MM.1S (cell line): ENCODE measurements around the gene ACKR2.
"Not testable (repeated sequence)": the region's sequence is repeated elsewhere in the genome, so short reads cannot be mapped to it uniquely, and the experiment has no call there.

Source experiments
- EZH2 ChIP-seq: fragments of 300-600 bp; sonication (generic); optimal IDR thresholded peaks from 2 replicates; pipeline ENCODE3; 2017; ENCODE audit warnings: low read depth, mild to moderate bottlenecking, antibody characterized with exemption, low read length, mixed read lengths
- TF ChIP-seq, protein P1 (sequence below): fragments of 300-600 bp; sonication (generic); IDR thresholded peaks from 2 replicates; pipeline ENCODE4 v1.5.1; 2016; ENCODE audit warnings: antibody characterized with exemption, low read length, mixed read lengths

DNA sequence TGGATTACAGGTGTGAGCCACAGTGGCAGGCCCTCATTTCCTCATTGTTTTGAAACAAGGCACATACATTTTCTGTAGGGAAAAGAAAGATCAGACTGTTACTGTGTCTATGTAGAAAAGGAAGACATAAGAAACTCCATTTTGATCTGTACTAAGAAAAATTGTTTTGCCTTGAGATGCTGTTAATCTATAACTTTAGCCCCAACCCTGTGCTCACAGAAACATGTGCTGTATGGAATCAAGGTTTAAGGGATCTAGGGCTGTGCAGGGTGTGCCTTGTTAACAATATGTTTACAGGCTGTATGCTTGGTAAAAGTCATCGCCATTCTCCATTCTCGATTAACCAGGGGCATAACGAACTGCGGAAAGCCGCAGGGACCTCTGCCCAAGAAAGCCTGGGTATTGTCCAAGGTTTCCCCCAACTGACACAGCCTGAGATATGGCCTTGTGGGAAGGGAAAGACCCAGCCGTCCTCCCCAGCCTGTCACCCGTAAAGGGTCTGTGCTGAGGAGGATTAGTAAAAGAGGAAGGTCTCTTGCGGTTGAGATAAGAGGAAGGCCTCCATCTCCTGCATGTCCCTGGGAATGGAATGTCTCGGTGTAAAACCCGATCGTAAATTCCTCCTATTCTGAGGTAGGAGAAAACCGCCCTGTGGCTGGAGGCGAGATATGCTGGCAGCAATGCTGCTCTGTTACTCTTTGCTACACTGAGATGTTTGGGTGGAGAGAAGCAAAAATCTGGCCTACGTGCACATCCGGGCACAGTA lies 2.1 kb downstream of the ACKR2 start:
- TF ChIP-seq, protein P1, sequence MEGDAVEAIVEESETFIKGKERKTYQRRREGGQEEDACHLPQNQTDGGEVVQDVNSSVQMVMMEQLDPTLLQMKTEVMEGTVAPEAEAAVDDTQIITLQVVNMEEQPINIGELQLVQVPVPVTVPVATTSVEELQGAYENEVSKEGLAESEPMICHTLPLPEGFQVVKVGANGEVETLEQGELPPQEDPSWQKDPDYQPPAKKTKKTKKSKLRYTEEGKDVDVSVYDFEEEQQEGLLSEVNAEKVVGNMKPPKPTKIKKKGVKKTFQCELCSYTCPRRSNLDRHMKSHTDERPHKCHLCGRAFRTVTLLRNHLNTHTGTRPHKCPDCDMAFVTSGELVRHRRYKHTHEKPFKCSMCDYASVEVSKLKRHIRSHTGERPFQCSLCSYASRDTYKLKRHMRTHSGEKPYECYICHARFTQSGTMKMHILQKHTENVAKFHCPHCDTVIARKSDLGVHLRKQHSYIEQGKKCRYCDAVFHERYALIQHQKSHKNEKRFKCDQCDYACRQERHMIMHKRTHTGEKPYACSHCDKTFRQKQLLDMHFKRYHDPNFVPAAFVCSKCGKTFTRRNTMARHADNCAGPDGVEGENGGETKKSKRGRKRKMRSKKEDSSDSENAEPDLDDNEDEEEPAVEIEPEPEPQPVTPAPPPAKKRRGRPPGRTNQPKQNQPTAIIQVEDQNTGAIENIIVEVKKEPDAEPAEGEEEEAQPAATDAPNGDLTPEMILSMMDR = not testable (repeated sequence)
- not testable (repeated sequence) for TF ChIP-seq EZH2
